Islet of Langerhans (tissue), 1 donor: Measurements from ENCODE around the gene PCDHGC4.

ENCODE experiments used
- FAIRE-seq: peaks from one replicate; lab custom pipeline; 2011; peaks lifted over from hg19 to GRCh38; lab: Jason Lieb, UNC

PCDHGC4 gene

DNA sequence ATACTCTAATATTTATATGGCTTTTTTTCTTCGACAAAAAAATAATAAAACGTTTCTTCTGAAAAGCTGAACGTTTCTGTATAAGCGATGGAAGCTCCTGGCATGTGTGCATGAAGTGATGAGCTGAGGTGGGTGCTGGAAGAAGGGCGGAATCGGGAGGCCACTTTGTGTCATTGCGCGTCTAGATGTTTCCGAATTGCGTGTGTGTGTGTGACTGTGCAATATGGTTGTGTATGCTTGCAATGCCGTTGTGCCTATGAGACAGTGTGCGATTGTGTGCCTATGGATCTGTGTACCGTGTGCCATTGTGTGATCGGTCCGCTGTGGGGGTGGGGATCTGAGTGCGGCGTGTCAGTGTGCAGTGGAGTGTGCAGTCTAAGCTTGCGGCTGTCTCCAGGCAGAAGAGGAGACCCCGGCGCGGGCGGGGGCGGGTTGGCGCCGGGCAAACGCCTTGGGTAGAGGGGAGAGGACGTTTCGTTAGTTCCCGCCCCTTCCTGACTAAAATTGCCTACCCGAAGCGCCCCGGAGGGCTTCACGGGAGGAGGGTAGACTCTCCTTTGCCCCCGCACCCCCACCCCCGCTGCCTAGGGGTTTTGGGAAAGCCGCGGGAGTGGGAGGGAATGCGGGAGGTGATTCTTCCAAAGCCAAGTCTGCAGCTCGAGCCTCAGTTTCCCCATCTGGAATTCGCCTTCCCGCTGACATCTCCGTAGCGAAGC lies 28.2 kb downstream of the PCDHGC4 start:
- no peak for FAIRE-seq

DNA sequence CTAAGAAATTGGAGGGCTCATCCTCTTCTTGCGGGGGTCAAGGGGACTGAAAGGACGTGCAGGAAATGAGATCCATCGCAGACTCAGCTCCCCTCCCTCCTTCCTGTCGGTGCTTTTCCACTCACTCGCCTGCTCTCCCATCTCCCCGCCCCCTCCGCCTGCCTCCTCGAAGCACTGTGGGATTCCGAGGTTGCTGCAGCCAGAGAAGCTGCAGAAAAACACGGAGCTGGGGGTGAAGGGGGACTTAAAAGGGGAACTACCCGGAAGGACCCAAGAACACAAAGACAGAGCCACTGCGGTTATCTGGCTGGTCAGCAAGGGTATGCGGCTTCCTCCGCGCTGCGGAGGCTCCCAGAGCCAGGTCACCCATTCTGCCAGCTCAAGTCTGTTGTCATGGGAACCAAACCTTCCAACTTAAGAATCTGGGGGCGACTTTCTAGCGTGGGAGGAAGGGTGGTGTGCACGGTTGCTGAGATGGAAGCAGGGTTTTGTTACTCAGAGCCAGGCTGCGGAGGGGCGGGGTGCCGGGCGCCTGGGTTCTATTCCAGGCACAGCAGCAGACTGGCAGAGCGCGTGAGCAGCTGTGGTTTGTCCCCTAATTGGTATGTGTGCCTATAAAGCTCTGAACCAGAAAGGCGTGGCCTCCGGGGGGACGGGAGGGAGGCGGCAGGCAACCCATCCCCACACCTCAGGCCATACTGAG lies 28.9 kb downstream of the PCDHGC4 start:
- no peak for FAIRE-seq

DNA sequence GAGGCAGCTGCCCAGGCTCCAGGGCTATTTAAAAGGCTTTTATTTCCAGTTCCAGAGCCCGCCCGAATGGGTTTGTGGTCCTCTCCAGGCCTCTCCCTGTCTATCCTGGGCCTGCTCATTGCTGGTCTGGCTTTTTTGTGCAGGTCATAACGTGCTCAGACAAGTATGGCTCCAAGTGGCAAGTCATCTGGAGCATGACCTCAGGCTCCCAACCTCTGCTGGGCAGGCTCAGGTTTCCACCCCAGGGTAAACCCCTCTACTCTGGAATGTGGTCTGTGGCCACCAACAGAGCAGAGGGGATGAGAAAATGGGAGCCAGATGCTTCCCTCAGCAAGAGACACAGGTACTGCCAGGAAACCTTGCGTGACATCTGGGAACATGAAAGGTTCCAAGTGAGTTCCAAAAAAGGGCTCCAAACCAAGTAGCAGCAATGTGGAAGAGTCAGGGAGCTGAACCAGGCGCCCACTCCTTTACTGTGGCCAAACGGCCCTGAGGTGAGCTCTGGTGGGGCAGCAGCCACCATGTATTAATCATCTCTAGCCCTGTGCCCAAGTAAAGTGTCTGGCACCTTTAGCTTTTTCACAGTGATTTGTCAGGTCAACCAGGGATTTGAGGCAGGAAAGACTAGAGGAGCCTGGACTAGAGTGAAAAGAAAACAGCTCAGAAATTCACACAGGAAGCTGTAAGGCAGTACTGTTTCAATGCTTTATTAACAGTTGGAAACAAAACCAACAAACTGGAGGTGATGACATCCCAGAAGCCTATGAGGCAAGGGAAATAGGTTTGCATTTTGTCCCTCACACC lies 29.7 kb downstream of the PCDHGC4 start:
- no peak for FAIRE-seq

DNA sequence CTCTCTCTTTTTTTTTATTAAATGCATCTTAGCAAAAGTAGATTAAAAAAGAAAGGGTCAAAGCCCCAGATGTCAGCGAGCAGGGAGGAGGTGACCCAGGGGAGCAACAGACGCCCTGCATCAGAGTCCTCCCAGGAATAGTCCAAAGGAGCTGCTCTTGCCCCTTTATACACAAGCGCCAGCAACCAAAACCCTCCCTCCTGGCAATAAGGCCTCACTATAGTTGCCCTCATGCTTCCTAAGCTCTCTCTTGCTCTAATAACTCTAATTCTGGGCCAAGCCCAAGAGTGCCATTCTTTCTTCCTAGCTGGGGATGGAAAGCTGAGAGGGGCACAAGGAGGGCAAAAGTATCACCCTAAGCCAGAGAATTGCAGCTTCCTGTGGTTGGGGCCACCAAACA lies 30.3 kb downstream of the PCDHGC4 start:
- no peak for FAIRE-seq

DNA sequence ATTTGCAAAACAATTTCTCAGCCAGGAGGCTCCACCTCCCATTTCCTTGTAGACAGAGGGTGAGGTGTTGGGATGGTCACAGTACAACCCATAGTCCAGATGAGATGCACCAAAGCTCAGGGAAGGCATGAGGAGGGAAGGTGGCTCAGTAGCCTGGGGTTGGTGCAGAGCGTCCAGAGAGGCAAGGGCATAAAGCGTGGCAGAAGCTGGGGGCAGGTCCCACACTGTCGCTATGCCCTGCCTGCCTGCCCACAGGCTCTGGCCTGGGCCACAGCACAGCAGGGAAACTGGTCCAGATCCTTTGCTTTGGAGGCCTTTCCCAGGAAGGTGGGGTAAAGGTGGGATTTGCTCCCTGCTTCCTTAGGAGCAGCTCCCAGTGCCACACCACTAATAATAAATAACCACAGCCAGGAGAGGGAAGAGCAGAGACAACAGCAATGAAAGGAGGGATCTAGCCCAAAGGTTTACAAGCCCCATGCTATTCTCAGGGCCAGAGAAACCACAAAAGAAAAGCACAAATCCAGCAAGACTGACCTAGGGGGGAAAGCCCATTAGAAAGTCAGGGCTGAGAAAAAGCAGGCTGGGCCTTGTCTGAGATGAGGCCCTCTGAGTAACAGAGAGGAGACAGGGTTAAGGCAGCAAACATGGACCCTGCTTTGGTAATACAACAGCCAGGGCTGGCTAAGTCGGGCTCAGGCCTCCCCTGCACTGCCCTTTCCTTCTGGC lies 31.3 kb downstream of the PCDHGC4 start:
- no peak for FAIRE-seq

DNA sequence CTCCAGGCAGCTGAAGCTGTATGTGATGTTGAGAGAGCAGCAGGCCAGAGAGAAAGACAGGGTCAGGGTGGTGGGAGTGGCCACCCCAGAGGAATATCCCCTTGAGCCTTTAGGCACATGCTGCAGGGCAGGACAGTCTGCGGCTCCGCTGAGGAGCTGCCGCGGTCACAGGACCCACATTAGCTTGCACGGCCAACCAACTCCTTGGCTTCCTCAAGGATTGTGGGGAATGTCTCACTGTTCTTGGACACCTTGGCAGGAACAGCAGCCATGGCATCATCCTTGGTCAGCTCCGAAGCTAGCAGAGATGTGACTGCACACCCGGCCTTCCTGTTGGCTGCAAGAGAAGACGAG lies 31.8 kb downstream of the PCDHGC4 start:
- no peak for FAIRE-seq

DNA sequence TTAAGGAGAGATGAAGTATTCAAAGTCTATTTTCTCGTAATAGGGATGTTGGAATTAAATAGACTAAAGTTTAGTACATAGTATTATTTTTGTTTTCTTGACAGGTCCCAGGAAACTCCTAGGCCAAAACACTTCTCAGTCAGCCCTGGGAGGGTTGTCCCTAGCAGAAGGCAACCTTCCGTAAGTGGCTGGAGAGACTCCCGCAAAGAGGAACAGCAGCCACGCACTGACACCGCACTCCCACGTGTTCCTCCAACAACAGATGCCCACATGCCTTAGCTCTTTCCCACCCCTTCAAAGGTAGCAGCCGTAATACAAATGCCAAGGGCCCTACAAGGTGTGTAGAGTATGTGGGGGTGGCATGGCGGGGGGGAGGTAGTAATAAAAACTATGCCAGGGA lies 32.5 kb downstream of the PCDHGC4 start:
- FAIRE-seq = no peak

DNA sequence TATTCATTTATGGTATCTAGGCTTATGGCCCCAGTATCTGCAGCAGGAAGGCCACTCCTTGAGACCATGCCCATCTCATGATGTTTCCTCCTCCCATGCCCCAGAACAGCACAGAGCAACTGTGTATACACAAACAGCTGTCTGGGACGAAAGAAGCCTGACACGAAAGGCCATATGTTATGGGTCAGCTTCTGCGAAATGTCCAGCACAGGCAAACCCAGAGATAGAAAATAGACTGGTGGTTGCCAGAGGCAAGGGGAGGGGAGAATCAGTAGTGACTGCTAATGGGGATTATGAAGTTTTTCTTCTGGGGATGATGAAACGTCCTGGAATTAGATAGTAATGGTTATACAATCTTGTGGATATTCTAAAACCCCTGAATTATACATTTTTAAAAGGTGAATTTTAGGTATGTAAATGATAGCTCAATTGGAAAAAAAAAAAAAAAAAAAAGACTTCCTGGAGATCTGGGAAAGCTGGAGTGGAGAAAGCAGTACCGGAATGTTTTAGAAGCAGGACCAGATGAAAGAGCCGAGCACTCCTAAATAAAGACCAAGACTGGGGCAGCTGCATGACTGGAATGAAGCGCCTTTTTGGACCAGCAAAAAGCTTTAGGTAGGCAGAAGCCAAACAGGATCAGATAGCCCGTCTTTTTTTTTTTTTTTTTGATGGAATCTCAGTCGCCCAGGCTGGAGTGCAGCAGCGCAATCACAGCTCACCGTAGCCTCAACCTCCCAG lies 33.2 kb downstream of the PCDHGC4 start:
- no peak for FAIRE-seq

DNA sequence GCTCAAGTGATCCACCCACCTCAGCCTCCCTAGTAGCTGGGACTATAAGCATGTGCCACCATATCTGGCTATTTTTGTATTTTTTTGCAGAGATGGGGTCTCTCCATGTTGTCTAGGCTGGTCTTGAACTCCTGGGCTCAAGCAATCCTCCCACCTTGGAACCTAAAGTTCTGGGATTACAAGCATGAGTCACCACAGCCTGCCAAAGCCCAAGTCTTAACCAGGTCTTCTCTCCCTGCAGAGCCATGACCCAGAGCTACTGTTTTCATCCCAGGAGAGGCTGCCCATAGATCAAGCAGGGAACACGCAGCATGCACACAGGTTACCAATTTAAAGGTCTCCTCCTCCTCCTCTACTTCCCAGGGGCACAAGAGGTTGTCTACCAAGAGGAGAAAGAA lies 33.8 kb downstream of the PCDHGC4 start:
- no peak for FAIRE-seq

DNA sequence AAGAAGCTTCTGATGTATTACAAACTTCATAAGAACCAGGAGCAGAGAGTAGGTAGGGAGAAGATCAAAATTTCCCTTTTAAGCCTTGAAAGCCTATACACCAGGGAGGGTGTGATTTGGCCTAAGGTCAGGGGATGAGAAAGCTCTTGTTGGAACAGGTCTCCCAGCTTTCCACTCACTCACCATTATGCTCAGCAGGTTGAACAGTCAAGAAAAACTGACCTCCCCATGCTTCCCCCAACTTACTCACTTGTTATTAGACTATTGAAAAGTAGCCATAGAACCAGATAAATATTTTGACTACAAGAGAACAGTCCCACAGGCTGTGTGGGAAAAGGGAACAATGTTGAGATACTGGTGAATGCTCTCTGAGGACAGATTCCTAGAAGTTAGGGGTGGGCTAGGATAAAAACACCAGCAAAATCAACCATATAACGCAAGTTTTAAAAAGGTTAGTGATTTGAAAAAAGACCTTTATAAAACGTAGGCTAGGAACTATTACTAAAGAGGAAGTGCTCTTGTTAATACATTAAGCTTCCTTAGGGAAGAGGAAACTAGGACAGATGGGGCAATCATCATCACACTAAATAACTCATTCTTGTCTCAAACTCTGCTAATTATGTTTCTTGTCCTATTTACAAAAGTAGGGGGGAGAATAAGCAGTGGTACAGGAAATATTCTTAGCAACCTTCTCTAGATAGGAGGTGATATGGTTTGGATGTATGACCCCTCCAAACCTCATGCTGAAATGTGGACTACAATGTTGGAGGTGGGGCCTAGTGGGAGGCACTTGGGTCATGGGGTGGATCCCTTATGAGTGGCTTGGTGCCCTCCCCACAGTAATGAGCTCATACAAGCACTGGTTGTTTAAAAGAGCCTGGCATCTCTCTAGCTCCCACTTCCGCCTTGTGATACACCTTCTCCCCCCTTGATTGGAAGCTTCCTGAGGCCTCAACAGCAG lies 35.1 kb downstream of the PCDHGC4 start:
- FAIRE-seq = no peak

DNA sequence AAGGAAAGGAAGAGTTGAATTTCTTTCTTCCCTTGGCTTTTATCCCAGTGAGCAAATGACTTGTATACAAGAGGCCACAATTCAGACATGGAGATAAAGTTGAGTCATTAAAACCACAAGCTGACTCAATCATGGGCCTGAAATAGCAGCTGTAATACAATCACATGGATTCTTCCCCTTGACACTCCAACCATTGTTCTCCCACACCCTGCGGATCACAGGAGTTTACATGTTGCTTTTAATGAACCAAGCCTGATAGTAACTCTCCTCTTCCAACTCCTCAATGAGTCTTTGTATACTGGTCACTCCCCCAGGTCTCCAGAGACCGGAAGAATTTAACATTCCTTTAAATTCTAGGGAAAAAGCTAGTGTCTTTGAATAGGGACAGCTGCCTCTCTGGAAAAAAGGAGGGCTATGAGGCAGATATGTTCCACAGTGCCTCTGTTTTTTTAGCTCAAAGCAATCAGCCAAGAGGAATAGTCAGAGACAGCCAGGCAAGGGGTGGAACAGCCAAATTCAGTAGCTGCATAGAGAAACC lies 36.5 kb downstream of the PCDHGC4 start:
- FAIRE-seq = peak; percentile 69

DNA sequence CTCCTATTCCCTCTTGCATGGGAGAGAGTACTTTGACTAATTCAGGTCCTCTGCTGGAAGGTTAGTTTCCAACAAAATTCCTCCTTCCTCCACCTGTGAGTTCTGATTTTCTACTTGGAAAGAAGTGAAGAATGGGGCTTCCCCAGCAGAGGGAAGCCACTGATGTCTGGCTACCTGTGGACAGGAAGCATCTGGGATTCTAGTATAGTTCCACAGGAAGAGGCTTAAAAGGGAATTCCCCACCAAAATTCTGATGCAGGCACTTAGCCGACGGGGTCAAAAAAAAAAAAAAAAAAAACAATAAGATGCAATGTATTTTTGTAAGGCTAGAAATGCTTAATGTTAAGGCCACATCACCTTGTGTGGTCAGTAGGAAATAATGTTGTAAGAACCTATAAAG lies 37.5 kb downstream of the PCDHGC4 start:
- FAIRE-seq = no peak

DNA sequence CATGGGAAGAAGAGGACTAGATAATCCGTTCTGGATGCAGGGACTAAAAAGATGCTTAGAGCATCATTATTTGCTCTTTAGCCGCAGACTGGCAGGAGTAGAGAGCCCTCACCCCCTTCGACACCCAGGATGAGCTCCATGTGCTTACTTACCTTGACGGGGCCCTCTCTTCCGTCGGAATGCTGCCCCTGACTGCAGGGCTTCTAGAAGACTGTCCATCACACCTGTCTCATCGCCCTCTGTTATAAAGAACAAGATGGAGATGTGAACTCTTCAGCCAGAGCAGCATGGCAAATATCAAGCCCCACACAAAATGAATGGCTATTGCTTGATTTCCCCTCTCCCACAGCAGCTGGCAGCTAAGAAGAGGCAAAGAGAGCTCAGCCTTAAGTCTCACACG lies 39.2 kb downstream of the PCDHGC4 start:
- FAIRE-seq = no peak

DNA sequence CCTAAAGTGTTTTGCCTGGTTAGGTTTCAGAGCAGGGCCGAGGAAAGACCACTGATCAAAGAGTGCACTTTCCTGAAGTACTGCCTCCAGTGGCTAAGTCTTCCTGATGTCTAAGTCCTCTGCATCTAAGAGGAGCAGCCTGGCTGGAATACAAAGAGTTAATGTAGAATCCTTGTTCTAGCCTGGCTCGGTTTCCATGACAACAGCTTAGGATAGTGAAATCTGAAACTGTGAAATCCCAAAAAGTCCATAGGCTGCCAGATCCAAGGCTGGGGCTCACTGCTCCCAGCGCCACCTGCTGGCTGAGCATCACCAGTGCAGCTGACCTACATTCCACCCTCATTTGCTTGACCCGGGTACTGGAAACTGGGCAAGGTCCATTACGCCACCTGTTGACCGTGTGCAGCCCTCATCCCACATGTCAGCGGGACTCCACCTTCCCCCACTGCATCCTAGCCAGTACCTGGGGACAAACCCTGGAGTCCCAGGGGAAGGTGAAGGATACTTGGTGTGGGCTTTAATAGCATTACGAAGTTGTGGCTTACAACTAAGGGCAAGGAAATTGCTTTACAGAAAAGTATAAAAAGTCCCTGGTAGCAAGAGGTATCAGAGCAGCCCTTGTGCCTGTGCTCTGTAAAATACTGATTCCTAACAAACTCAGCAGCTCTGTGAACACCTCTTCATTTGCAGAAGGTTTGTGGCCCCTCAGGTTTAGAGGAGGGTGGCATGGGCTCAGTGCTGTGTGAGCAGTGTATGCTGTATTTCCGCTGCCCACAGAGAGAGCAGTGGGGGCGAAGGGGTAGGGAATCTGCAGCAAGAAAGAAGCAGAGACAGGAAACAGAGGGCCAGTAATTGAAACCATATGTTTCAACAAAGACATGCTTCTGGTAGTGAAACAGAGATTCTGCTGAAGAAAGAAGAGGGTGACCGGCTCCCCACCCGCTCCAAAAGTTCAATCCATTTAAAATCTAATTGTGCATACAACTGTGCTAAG lies 40.1 kb downstream of the PCDHGC4 start:
- no peak for FAIRE-seq

DNA sequence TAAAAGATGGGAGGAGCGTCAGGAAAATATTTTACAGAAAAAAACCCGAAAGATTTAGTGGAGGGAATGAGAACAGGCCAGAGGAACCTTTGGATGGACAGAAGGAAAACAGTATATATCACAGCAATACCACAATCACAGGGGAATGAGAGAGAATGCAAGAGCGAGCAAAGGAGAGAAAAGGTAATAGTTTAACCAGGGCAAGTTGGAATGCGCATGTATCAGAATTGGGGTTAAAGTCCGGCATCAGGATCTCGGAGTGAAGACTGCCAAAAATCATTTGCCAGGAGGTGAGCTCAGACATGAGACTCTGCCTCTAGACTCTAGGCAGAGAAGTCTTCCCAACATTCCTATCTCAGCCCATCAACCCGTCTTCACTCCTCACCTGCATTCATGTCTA lies 40.8 kb downstream of the PCDHGC4 start:
- no peak for FAIRE-seq

DNA sequence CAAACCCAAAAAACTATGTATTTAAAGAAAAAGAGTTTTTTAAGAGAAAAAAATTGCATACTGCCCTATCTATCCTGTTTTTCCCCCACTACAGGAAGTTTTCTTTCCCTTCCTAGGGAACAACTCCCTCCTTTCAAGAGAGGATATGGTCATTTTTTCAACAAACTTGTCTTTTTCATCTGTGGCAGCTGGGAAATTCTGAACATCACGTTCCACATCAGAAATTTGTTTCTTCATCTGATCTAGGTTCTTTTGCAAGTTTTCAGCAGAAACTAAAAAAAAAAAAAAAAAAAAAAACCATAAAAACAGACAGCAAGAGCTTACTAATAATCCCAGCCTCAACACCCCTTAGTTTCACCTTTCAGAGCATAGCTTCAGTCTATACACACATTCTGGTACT lies 42.6 kb downstream of the PCDHGC4 start:
- no peak for FAIRE-seq

DNA sequence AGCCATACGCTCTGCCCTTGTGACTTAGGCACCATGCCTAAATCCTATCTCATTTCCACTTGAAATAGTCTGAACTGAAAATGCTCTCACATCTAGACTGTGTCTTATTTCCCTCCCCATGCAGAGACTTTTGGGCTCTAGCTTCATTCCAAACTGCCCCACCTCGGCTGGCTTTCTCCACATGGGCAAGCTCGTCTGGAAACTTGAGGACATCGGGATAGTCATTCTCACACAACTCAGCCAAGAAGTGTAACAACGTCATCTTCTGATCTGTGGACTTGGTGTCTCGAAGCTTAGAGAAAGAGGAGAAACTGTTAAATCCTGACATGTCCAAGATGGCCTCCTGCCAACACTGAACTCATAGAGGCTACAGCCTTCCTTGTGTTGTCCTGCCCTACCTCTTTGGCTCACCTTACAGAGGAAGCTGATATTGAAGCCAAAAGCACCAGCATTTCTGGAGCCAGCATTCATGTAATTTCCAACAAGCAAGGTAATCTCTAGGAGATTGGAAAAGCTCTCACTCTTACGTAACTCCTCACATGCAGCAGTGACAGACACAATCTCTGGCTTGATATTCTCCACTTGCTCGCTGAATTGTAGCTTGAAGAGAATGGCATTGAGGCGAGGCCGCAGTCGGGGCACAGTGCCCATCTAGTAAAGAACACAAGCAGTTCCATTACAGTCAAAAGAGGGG lies 43.6 kb downstream of the PCDHGC4 start:
- FAIRE-seq = no peak

DNA sequence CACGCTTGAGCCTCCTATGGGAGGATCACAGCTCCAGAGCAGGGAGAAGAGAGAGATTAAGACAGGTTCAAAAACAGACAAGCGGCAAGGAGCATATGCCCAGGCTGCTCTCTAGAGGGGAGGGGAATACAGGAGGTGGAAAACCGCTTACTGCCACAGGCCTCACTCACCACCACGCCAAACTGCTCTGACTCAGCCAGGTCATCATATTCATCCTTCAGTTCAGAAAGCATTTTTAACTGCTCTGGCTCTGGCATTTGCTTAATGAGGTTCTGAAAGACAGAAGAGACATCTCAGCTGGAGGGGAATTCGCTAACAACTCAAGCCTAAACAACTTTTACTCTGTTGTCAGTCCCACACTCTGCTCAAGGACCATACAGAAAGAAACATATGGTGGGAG lies 44.2 kb downstream of the PCDHGC4 start:
- FAIRE-seq = no peak

DNA sequence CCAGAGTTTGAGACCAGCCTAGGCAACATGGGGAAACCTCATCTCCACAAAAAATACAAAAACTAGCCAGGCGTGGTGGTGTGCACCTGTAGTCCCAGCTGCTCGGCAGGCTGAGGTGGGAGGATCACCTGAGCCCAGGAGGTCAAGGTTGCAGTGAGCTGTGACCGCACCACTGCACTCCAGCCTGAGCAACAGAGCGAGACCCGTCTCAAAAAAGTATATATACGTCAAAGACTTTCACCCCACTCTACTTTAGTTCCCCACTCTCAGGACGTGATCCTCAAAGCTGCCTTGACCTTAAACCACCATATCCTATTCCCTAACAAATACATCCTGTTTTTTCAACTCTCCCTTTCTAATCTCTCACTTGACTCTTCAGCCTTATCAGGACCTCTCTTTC lies 45.0 kb downstream of the PCDHGC4 start:
- no peak for FAIRE-seq
